NCI-H1417 treated with DMSO at 0.1 percent for 48 hours (cell line): Measurements from ENCODE around the gene CROT.
"Not testable (repeated sequence)": the region's sequence is repeated elsewhere in the genome, so short reads cannot be mapped to it uniquely, and the experiment has no call there.

Experiments
- DNase-seq: peaks from one replicate; lab custom pipeline; 2025; lab: John Stamatoyannopoulos, UW

The CROT gene

GRCh38 chr7:87345166-87345927 is at the start of gene CROT:
TSS of gene CROT (plus strand) at chr7:87345664. CDS start at chr7:87349069, 3,405 bp downstream.
- DNase-seq, result peak; percentile 88

GRCh38 chr7:87300756-87301155 is 44.7 kb upstream of the CROT start:
- DNase-seq, result no peak

- no peak for DNase-seq
Observed at GRCh38 chr7:87310790-87311419, 34.6 kb upstream of the CROT start.

GRCh38 chr7:87312215-87312865 is 33.1 kb upstream of the CROT start:
- peak; percentile 62 for DNase-seq

GRCh38 chr7:87316097-87316700 is 29.3 kb upstream of the CROT start:
- DNase-seq, result no peak

- DNase-seq, result no peak
Observed at GRCh38 chr7:87316846-87317552, 28.5 kb upstream of the CROT start.

GRCh38 chr7:87317691-87318245 is 27.7 kb upstream of the CROT start:
- DNase-seq, result no peak

GRCh38 chr7:87318741-87319140 is 26.7 kb upstream of the CROT start:
- DNase-seq, result no peak

- not testable (repeated sequence) for DNase-seq
Observed at GRCh38 chr7:87319154-87319581, 26.3 kb upstream of the CROT start.

GRCh38 chr7:87322912-87323311 is 22.6 kb upstream of the CROT start:
- no peak for DNase-seq

GRCh38 chr7:87325576-87326370 is 19.7 kb upstream of the CROT start:
- DNase-seq, result no peak

GRCh38 chr7:87328281-87328680 is 17.2 kb upstream of the CROT start:
- DNase-seq, result no peak

GRCh38 chr7:87330316-87330715 is 15.1 kb upstream of the CROT start:
- DNase-seq, result no peak

- no peak for DNase-seq
Observed at GRCh38 chr7:87330942-87331341, 14.5 kb upstream of the CROT start.

GRCh38 chr7:87331687-87332252 is 13.7 kb upstream of the CROT start:
- no peak for DNase-seq

GRCh38 chr7:87332321-87332720 is 13.1 kb upstream of the CROT start:
- DNase-seq, result no peak

- no peak for DNase-seq
Observed at GRCh38 chr7:87336136-87336535, 9.3 kb upstream of the CROT start.

GRCh38 chr7:87337331-87337730 is 8.1 kb upstream of the CROT start:
- peak; percentile 79 for DNase-seq

GRCh38 chr7:87339373-87339897 is 6.0 kb upstream of the CROT start:
- DNase-seq, result no peak

- DNase-seq, result no peak
Observed at GRCh38 chr7:87341441-87341840, 4.0 kb upstream of the CROT start.
